Stimulated activated CD8-positive, alpha-beta memory T cell treated with anti-CD3 and anti-CD28 coated beads, Interleukin-7, amount 100 ng/mL, for 4 hours (primary cell): Measurements from ENCODE around the gene ATP6V0A1.

ENCODE experiments used
- DNase-seq, 2 donors: peaks; one replicate each; pipeline ENCODE4 v3.0.0-alpha.2; 2020; ENCODE audit warnings: low read depth in 2 of 2

Gene ATP6V0A1

DNA sequence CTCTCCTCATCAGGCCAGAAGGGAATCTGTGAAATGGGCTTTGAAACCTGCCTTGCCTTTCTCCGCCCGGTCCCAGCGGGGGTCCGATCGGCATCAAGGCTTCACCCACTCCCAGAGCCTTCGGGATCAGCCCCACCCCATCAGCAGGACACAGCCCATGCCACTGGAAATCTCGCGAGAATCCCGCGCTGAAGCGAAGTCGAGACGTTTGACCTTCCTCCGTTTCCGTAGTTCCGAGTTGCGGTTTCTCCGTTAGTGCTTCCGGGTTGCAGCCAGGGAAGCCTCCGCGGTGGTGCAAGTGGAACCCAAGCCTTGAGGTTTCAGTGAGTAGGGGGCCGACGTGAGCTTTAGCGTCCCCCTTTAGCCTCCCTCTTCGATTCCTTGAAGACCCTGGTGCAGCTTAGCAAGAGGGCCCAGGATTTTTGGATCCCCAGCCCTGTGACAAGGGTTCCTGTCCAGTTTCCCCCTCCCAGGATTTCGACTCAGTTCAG lies 103.3 kb downstream of the ATP6V0A1 start, which contains the start of gene COASY:
Gene COASY (plus strand): TSS at position 252 of the 491 bp plus-strand sequence. CDS start 475 bp downstream, outside the sequence.
- peak; percentile 85 to 87 for DNase-seq

DNA sequence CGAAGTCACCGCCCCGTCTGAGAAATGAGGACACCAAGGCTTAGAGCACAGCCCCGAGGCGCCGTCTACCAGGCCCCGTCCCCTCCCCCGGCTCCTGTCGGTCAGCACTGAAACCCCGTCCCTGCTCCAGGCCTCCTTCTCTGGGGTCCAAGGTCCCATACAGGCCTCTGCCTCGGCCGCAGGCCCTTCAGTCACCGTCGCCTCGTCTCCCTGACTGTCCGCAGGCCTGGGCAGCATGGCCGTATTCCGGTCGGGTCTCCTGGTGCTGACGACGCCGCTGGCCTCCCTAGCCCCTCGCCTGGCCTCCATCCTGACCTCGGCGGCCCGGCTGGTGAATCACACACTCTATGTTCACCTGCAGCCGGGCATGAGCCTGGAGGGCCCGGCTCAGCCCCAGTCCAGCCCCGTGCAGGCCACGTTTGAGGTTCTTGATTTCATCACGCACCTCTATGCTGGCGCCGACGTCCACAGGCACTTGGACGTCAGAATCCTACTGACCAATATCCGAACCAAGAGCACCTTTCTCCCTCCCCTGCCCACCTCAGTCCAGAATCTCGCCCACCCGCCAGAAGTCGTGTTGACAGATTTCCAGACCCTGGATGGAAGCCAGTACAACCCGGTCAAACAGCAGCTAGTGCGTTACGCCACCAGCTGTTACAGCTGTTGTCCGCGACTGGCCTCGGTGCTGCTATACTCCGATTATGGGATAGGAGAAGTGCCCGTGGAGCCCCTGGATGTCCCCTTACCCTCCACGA lies 103.9 kb downstream of the ATP6V0A1 start:
- DNase-seq = no peak

DNA sequence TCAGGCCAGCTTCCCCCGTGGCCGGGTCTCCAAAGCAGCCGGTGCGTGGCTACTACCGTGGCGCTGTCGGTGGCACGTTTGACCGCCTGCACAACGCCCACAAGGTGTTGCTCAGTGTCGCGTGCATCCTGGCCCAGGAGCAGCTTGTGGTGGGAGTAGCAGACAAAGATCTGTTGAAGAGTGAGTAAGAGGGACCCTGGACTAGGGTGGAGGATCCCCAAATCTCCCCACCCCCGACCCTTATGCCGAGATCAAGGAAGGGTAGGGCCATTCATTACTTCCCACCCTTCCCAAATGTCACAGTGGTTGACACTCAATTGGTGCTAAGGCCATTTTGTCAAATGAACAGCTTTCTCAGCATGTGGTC lies 104.4 kb downstream of the ATP6V0A1 start:
- no peak for DNase-seq

DNA sequence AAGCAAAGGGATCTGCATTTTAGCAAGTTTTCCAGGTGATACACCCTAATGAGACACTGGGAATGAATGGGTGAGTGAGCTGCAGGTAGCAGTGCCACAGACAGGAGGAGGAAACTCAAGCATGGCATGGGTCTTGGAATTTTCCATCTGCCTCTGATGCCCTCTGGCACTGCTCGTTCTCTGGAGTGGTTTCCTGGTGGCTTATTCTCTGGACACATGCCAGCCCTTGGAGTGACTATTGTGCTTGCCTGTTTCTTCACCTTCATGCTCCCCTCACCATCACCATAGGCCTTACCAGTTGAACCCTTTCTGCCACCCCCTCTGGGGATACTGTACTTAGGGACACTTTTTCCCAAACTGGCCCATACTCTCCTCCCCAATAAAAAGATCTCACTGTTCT lies 104.9 kb downstream of the ATP6V0A1 start:
- DNase-seq = no peak

DNA sequence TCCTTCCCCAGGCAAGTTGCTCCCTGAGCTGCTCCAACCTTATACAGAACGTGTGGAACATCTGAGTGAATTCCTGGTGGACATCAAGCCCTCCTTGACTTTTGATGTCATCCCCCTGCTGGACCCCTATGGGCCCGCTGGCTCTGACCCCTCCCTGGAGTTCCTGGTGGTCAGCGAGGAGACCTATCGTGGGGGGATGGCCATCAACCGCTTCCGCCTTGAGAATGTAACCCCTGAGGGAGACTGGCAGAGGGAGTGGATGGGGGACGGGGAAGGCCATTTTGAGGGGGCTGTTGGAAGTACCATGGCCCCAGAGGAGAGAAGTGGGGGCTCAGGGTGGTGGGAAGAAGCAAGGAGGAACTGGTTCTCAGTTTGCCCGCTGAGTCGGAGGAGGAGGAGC lies 105.3 kb downstream of the ATP6V0A1 start:
- no peak for DNase-seq

DNA sequence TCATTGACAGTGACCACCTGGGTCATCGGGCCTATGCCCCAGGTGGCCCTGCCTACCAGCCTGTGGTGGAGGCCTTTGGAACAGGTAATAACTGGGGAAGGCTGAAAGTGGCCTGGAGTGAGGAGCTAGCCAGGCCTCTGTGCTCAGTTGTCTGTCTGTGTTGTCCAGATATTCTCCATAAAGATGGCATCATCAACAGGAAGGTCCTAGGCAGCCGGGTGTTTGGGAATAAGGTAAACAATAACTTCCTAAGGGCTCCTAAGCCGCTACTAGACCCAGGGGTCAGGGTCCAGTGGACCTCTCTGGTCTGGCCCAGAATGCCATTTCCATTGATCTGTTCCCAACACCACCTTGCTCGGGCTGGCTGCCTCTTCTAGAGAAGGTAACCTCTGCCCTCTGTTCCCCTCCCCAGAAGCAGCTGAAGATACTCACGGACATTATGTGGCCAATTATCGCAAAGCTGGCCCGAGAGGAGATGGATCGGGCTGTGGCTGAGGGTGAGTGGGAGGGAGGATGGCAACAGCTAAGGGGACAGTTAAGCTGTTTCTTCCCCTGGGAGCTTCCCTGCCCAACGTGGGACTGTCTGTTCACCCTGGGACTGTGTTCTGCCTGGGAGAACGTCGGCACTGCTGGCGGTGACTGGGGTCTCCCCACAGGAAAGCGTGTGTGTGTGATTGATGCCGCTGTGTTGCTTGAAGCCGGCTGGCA lies 106.3 kb downstream of the ATP6V0A1 start:
- DNase-seq = no peak

DNA sequence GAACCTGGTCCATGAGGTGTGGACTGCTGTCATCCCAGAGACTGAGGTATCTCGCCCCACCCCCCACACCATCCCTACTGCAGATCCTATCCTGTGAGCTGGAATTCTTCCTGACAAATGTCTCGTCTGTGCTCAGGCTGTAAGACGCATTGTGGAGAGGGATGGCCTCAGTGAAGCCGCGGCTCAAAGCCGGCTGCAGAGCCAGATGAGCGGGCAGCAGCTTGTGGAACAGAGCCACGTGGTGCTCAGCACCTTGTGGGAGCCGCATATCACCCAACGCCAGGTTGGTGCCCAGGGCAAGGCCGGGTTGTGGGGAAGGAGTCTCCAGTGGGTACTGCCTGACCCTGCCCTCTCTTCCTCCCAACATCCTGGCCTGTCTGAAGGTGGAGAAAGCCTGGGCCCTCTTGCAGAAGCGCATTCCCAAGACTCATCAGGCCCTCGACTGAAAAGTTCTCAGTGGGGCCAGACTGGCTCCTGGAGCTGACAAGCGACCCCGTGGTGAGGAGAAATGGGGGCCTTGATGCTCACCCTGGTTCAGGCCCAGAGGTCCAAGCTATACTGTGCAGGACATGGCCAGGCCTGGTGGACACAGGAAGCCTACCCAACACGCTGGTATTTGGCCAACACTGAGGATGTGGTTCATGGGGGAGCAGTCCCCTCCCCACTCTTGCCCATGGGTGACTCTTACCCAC lies 107.0 kb downstream of the ATP6V0A1 start:
- DNase-seq = no peak

DNA sequence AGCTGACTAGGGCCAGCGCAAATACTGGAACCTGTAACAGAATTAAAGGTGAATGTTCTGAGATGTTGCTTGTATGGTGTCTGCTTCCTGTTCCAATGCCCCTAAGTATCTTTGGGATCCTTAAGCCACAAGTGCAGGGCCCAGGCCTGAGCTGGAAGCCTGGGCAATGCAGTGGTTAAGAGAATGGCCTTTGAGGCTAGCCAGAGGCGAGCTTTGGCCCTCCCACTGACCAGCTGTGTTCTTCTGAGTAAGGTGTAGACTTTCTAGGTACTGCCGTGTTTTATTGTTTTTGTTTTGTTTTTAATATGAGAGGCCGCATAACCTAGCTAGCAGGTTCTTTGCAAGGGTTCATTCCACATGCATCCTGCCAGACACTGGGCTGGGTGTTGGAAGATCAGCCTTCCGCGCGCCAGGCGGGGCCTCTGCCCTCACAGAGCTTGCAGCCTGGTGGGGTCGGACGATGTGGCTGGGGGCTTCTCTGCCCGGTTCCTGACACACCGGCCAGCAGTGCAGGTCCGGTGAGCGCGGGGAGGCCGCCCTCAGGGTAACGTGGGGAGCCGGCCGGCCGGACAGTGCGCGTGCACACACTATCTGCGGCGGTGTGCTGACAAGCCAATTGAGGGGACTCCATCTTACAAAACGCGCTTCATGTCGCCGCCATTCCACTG lies 107.7 kb downstream of the ATP6V0A1 start:
- DNase-seq = no peak

DNA sequence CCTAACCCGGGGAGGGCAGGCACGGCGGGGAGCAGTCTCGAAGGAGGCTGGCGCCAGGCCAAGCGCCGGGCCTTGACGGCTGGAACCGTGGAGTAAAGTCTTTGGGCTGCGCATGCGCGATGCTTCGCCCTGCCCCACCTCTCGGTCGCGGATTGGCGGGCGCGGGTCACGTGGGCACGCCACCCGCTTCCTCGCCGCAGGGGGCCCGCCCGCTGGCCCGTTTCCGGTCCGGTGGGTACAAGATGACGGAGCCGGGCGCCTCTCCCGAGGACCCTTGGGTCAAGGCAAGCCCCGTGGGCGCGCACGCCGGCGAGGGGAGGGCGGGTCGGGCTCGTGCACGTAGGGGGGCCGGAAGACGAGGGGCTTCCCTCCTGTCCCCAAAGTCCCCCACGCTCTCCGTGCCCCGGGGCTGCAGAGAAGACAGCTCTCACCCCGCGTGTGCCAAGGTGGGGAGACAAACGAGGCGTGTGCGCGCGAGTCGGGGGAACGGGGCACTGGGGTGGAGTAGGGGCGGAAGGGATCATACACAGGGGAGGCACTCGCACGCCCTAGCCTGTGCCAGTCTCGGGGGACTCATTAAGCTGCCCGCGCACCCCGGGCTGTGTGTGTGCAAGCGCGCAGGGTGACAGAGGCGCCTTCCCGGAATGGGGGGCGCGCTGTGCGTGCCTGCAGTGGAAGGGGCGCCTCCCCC lies 108.3 kb downstream of the ATP6V0A1 start, which contains the start of gene MLX:
Gene MLX (plus strand): TSS at position 218 of the 691 bp plus-strand sequence. CDS start 25 bp downstream, at position 243.
- DNase-seq = peak; percentile 78 to 90

DNA sequence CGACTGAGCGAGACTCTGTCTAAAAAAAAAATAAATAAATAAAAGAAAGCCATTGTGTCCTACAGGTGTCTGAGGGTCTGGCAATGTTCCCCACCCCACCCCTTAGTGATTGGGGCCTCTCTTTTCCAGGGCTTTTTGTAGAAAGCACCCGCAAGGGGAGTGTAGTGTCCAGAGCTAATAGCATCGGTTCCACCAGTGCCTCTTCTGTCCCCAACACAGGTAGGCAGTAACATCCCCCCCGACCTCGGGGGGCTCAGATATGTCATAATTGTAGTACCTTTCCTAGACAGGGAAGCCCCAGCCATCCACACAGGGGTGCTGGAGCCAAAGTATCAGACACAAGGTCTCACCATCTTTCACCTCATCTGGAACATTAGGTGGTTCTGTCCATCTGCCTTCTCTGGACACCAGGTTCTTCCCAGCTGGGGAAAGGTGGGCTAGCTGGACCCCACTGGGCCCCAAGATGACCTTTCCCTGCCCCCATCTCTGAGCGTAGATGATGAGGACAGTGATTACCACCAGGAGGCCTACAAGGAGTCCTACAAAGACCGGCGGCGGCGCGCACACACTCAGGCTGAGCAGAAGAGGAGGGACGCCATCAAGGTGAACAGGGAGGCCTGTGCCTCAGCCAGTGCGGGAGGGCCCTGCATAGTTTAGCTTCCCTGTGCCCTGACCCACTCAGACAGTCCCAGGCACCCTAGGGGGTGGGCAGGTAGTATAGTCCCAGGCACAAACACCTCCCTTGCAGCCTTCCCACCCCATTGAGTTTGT lies 109.8 kb downstream of the ATP6V0A1 start:
- DNase-seq = no peak

DNA sequence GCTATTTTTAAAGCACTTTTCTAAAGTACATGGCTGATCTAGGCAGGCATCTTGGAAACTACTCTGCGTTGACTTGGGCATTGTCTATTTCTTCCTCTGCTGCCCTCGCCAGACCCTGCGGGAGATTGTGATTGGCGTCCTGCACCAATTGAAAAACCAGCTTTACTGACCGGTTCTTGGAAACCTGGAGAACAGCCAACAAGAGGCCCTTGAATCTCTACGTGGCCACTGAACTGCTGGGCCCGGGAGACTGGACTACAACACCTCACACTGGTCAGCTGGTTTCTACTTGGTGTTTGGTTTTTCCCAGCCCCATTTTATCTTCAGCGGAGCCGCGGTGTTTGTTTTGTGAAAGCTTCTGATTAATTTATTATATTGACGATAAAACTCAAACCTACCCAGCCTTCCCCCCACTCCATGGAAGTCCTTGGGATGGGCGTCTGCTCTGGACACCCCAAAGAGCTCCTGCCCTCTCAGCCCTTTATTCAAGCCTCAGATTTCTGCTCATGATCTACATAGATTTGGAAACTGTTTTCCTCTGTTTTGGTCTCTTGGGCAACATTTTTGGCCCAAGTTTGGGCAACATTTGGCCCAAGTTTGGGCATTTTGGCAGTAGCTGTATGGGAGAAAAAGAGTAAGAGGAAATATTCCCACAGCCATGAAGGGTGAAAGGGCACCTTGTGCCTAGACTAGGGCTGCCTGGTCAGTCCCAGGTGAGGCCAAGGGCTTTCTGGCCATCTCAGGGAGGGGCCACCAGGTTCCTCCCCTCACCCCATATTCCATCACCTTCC lies 113.0 kb downstream of the ATP6V0A1 start:
- no peak for DNase-seq
